ENCODE results near the gene TRA2B. TPM values are rescaled to one million over a fixed set of nuclear protein-coding genes. Genes with fewer than 3 reads are reported as not detected.

TRA2B gene
- total RNA-seq, 1 experiment from 2014 or later = 172 TPM

DNA sequence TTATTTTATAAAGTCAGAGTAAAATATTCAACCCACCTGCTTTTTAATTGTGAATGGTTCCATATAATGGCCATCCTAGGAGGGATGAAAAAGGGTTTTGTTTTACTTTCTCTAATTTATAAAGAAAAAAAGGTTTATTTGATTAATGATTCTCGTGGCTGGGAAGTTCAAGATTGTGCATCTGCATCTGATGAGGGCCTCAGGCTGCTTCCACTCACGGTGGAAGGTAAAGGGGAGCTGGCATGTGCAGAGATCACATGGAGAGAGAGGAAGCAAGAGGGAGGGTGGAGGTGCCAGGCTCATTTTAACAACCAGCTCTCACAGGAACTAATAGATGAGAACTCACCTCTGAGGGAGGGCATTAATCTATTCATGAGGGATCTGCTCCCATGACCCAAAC lies 27.7 kb upstream of the TRA2B start (continued):
- TF ChIP-seq, protein P1, sequence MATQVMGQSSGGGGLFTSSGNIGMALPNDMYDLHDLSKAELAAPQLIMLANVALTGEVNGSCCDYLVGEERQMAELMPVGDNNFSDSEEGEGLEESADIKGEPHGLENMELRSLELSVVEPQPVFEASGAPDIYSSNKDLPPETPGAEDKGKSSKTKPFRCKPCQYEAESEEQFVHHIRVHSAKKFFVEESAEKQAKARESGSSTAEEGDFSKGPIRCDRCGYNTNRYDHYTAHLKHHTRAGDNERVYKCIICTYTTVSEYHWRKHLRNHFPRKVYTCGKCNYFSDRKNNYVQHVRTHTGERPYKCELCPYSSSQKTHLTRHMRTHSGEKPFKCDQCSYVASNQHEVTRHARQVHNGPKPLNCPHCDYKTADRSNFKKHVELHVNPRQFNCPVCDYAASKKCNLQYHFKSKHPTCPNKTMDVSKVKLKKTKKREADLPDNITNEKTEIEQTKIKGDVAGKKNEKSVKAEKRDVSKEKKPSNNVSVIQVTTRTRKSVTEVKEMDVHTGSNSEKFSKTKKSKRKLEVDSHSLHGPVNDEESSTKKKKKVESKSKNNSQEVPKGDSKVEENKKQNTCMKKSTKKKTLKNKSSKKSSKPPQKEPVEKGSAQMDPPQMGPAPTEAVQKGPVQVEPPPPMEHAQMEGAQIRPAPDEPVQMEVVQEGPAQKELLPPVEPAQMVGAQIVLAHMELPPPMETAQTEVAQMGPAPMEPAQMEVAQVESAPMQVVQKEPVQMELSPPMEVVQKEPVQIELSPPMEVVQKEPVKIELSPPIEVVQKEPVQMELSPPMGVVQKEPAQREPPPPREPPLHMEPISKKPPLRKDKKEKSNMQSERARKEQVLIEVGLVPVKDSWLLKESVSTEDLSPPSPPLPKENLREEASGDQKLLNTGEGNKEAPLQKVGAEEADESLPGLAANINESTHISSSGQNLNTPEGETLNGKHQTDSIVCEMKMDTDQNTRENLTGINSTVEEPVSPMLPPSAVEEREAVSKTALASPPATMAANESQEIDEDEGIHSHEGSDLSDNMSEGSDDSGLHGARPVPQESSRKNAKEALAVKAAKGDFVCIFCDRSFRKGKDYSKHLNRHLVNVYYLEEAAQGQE (IDR thresholded peaks at IDR 0.05; ENCODE audit: low read depth) = no peak
- no peak for TF ChIP-seq ZNF274 (IDR thresholded peaks at IDR 0.05; ENCODE audit: low read depth, low read length)
- no peak for TF ChIP-seq SRF (IDR thresholded peaks at IDR 0.05; ENCODE audit: low read depth)

DNA sequence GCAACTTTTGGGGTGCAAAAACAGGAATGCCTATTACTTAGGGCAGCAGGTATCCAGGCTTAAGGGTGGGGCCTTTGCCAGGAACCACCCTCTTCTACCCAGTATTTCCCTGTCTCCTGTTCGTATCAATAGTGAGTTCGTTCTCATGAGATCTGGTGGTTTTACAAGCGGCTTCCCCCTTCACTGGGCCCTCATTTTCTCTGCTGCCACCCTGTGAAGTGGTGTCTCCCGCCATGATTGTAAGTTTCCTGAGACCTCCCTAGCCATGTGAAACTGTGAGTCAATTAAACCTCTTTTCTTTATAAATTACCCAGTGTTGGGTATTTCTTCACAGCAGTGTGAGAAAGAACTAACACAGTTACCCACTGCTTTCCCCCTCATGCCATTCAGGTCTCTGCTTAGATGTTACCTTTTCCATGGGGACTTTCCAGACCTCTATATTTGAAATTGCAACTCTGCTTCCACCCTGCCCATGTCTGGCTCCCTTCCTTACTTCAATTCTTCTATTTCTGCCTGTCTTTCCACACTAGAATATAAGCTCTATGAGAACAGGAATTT lies 23.9 kb upstream of the TRA2B start:
- ChIA-PET RAD21 (ENCODE audit: low non-redundant PET in 1 of 2, low total read pairs in 2 of 2, uncharacterized antibody in 2 of 2, unreplicated experiment in 2 of 2) (no interaction called here), CTCF (interaction anchor here (1.1 kb wide), 1 partner anchor 15 kb away, joined by 4 read pairs; no protein-coding TSS in a partner anchor), POLR2A (no interaction called here)
- Histone ChIP-seq H3K4me2 (ENCODE audit: low read length) (no peak overlapping the region), H3K27me3 (ENCODE audit: insufficient read depth, low read length) (no peaks in the 10 kb centered on the region), H3K4me1 (ENCODE audit: control insufficient read depth in 1 of 2, insufficient read depth in 2 of 2, low read length in 2 of 2) (peaks cover 7 to 12% of the 10 kb centered on the region in 2 experiments; a peak in 3 of 4 replicates), H3K79me2 (ENCODE audit: insufficient read depth, low read length) (no peaks in the 10 kb centered on the region), H3K36me3 (ENCODE audit: control insufficient read depth in 1 of 2, insufficient read depth in 2 of 2, low read length in 2 of 2) (no peaks in the 10 kb centered on the region), H3K9me2 (ENCODE audit: insufficient read depth) (no peaks in the 10 kb centered on the region), H2AFZ (ENCODE audit: low read depth, low read length, poor library complexity, severe bottlenecking) (no peak overlapping the region), H3K9me3 (ENCODE audit: control insufficient read depth in 1 of 2, insufficient read depth in 1 of 2, low read depth in 1 of 2, low read length in 2 of 2) (no peaks in the 10 kb centered on the region), H3K27ac (ENCODE audit: low read depth, low read length) (no peak overlapping the region), H4K20me1 (ENCODE audit: insufficient read depth) (no peaks in the 10 kb centered on the region), H3K9ac (ENCODE audit: low read length) (no peak overlapping the region), H3K4me3 (replicated peaks in 1 of 2; ENCODE audit: low read depth in 1 of 2, low read length in 2 of 2) (no peak overlapping the region)
- no TSS peak for BruUV-seq (replicated peaks)
- TF ChIP-seq SRF (IDR thresholded peaks at IDR 0.05; ENCODE audit: low read depth) (no peak), EGR1 (IDR thresholded peaks at IDR 0.05; ENCODE audit: low read depth) (no peak), ZNF274 (IDR thresholded peaks at IDR 0.05; ENCODE audit: low read depth, low read length) (no peak), POLR2AphosphoS5 (IDR thresholded peaks at IDR 0.05; ENCODE audit: low read depth, low read length) (no peak), YY1 (IDR thresholded peaks at IDR 0.05; ENCODE audit: extremely low read depth, insufficient replicate concordance, low read depth, low read length) (no peak), TCF7L2 (IDR thresholded peaks at IDR 0.05; ENCODE audit: borderline replicate concordance, extremely low read depth, insufficient read depth, insufficient read length) (no peak)
- TF ChIP-seq, protein P1 (IDR thresholded peaks at IDR 0.05; ENCODE audit: low read depth) = no peak
- intact Hi-C loops (cut with micrococcal nuclease) = no loop called here
- ATAC-seq (no peak), DNase-seq (ENCODE audit: low read depth, low spot score) (no peak)

Measured in HCT116 (cell line).